GM15510 (cell line): ENCODE data around the gene ITGB1.

ENCODE experiments used
- POLR2A ChIP-seq: IDR thresholded peaks from 3 replicates; pipeline ENCODE4 v1.6.1; 2011; ENCODE audit warnings: borderline replicate concordance; ENCODE audit not compliant: insufficient read length; ENCODE audit errors: extremely low read depth

Gene ITGB1

DNA sequence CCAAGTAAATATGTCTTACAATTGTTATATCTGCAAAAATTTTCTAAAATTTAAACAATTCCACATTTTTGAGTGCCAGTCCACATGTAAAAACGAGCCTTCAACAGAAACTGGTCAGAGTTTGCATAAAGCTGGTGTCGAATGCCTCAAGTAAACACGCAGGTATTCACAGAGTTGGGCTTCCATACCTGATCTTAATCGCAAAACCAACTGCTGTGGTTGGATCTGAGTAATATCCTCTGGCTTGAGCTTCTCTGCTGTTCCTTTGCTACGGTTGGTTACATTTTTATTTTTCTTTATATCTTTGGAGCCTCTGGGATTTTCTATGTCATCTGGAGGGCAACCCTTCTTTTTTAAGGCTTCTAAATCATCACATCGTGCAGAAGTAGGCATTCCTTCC lies 28.4 kb downstream of the ITGB1 start:
- TF ChIP-seq POLR2A: no peak

DNA sequence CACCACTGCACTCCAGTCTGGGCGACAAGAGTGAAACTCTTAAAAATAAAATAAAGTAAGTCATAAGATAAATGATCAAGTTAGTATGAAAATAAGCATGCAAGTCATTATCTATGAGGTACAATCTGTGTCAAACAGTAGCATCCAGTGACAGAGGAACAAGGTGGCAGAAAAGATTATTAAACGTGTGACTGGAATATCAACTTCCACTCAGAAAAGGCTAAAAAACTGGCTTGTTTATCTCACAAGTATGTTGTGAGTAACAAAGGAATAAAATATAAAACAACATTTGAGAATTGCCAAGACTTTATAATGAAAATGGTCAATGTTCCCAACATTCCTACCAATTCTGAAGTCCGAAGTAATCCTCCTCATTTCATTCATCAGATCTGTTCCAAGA lies 30.3 kb downstream of the ITGB1 start:
- TF ChIP-seq POLR2A: no peak

DNA sequence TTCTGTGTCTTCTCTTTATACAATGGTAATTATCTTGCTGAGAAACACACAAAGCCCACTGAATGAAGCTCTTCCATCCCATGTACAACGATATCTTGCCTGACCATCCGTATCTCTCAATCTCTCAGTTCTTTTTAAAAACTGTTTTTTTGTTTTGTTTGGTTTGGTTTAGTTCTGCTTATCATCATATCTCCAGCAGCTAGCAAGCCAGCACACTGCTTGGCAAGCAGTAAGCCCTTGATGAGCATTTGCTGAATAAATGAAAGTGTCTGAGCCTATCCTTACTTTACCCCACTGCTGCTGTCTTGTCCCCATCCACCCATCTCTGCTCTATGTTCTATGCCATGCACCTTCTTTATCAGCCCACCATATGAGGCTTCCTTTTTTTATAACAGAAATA lies 34.2 kb downstream of the ITGB1 start:
- no peak for TF ChIP-seq POLR2A

DNA sequence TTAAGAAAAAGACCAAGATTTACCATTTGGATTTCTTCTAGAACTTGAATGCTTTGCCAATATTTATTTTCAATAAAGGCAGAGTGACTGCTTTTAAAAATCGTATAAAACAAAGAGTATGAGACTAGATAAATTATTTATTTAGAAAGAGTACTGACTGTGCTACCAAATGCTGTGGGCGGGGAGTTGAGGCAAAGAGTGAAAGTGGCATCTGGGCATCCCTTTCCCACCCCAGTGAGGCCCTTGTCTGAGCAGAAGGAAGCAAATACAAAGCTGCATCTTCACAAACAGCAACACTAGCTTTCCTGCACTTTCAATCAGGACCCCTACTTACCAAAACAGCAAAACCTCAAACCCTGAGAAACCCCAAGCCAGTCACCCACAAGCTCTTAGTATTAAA lies 34.9 kb downstream of the ITGB1 start:
- no peak for TF ChIP-seq POLR2A

DNA sequence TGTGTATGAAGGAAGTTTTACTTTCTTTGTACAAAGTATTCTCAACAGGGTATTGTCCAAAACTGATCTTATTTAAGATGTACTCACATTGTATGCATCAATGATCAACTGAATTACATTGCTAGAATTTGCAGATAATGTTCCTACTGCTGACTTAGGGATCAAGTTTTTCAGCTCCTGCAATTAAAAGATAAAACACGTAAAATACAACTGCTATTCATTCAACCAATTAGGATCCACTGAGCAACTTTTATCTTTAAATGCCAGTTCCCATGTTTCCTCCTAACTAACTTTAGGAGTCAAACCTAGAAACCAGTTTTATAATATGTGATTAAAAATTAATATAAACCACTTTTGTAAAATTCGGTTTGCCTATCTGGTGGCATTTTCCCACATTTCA lies 35.9 kb downstream of the ITGB1 start:
- no peak for TF ChIP-seq POLR2A

DNA sequence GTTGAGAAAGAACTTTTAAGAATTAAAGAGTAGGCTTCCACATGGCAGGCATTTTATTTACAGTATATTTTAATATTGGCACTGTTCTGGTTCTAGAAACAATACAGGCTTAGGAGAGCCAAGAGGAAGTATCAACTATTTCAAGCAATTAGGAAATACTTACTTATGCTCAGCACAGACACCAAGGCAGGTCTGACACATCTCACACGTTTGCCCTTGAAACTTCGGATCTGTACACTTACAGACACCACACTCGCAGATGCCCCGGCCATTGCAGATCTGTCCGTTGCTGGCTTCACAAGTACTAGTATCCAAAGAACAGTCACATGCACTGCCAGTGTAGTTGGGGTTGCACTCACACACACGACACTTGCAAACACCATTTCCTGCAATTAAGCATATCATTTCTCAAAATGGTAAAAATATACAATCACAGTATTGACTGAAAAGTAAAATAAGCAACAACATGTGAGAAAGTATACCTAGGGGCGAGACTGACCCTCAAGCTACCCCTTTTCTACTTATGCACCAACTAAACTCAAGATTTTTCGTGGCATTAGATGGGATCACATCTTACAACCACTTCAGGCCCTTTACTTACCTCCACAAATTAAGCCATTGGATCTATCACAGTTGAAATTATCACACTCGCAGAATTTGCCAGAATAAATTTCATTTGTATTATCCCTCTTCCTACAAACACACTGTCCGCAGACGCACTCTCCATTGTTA lies 46.6 kb downstream of the ITGB1 start:
- TF ChIP-seq POLR2A: no peak

DNA sequence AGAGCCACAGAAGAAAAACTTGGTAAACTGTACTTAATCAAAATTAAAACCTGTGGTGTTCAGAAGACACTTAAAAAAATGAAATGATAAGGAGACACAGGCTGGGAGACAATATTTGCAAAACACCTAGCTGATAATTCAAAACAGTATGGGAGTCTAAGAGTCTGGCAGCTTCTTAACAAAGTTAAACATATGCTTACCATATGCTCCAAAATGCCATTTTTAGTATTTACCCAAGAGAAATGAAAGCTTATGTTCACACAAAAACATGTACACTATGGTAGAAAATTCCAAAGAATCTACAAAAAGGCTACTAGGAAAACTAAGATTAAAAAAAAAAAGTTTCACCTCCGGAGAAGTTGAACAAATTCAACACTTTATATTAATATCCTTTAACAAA lies 48.6 kb downstream of the ITGB1 start:
- no peak for TF ChIP-seq POLR2A

DNA sequence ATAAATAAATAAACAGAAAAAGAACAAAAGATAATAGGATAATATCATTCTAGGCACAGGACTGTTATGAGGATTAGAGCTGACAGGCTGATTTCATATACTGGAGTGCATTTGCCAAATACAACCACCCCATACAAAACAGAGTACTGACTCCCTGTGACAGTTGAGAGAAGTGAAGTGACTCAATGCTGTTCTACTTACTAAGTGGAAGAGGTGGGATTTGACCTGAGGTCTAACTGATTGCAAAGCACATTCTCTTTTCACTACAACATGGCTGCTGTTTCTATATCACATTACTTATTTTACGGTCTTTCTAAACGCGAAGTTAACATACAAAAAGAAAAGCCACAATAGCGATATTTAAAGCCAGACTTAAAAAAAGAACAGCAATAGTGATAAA lies 51.4 kb downstream of the ITGB1 start:
- no peak for TF ChIP-seq POLR2A

DNA sequence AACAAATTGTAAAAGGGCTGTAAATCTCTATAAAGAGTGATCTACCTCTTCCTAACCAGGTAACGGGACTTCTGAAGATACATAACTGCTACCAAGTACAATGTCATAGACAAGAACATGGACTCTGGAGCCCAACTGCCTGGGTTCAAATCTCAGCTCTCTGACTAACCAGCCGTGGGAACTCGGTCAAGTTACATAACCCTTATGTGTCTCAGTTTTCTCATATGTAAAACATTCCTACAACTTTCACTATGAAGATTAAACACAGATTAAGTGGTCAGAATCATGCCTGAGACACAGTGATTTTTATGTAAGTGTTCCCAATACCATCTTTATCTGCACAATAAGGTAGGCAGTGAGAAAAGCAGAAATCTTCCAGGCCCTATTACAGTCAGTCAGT lies 52.6 kb downstream of the ITGB1 start:
- no peak for TF ChIP-seq POLR2A

DNA sequence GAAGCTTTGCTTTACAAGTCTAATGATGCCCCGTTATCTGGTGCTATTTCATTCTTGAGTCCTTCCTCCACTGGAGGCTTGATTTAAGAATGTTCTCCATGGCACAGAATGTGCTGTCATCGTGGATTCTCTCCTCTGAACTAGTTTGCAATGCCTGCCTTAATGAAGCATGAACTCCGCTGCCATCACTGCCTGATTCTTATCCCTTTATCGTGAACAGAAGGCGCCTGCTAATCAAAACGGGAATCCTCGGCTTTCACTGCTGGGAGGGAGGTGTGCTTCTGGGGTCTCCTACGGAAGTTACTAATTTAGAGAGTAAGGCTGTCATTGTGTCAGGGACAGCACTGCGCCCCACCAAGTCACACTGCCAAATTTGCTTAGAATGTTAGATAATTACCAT lies 56.2 kb downstream of the ITGB1 start:
- no peak for TF ChIP-seq POLR2A

DNA sequence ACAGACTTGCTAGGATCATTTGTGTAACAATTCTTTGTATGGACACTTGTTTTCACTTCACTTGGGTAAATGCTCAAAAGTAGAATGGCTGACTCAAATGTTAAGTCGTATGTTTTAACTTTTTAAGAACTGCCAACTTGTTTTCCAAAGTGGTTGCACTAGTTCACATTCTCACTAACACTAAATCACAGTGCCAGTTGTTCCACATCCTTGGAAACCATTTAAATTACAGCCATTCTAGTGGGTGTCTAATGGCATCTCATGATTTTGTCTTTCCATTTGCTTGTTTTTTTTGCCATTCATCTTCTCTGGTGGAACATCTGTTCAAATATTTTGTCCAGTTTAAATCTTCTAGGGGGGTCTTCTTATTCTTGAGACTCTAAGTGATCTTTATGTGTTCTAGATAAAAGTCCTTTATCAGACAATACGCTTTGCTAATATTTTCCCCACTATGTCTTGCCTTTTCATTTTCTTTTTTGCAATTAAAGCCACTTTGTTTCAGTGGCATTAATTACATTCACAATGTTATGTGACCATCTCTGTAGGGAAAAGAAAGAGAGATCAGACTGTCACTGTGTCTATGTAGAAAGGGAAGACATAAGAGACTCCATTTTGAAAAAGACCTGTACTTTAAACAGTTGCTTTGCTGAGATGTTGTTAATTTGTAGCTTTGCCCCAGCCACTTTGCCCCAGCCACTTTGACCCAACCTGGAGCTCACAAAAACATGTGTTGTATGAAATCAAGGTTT lies 63.9 kb downstream of the ITGB1 start:
- TF ChIP-seq POLR2A: no peak

DNA sequence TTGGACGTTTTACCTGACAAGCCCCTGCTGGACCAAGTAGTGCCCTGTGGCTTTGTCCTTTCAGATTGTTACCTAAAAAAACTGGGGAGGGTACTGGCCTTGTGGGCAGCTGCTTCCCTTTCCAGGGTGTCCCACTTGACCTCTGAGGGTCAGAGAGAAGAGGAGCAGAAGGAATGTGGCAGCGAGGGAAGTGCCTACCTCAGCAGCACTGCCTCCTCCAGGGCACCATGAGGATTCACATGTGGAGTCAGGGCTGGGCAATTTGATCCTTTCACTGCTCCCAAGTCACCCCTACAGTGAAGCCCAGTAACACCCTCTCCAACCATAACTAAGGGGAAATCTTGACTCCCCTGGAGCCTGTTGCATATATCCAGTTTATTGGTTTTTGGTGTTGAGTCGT lies 64.6 kb downstream of the ITGB1 start:
- no peak for TF ChIP-seq POLR2A

DNA sequence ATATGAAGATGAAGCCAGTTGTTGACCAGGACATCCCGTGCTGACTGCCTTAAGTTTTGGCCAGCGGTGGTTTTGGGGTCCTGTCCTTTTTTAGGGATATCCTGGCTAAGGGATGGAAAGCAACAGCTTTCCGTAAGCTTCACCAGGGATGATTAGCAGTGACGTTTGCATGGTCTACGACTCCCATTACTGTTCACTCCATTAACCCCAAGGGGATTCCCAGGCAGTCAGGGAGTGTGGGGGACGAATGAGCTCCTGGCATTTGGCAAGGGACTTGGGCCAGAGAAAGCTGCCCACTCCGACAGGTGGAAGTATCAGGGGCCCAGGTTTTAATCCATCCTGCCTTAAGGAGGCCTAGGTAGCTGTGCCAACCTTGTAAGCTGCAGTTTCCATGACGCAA lies 66.8 kb downstream of the ITGB1 start:
- no peak for TF ChIP-seq POLR2A

DNA sequence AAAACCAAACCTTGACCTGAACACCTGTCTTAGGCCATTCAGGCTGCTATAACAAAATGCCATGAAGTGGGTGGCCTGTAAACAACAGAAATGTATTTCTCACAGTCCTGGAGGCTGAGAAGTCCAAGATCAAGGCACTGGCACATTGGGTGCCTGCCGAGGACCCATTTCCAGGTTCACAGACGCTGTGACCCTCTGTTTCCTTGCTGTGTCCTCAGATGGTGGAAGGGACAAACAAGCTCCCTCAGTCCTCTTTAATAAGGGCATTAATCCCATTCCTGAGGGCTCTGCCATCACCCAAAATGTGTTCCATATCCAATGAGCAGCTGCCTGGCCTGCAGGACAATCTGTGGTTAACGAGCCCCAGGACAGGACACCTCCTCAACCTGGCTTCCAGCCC lies 67.6 kb downstream of the ITGB1 start:
- no peak for TF ChIP-seq POLR2A

DNA sequence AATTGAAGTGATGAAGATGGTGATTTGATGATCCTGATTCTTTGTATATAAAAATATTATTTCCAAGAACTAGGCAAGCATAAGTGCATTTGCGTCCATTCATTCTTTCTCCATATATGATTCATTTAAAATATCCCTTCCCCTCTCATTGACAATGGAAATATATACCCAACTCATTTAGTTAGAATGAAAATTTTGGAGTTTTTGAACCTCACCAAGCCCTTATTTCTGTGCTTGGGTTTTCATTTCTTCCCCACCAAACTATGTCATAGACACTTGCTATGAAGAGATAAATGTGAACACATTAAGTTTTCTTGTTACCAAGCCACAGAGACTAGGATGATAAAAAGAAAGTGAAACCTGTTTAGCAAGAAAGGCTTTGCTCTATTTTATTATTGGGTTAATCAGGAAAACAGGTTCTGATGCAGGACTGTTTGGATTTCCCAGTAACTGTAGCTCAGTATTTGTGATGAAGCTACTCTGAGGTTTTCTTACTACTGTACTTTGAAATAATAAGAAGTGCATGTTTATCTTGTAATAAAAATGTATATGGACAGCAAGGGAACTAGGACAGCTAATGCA lies 68.3 kb downstream of the ITGB1 start:
- TF ChIP-seq POLR2A: no peak
